ENCODE measurements around the gene SLAIN1. TPM values are rescaled to one million over a fixed set of nuclear protein-coding genes. Genes with fewer than 3 reads are reported as not detected.
A peak's percentile ranks its signal among the peaks of the same experiment; 100 is the strongest.

The SLAIN1 gene
- total and polyA plus RNA-seq, 2 of the 8 experiments (the other 6 are each of a cell fraction or from before 2014, with no cell fraction given), result 35.0 to 37.7 TPM

DNA sequence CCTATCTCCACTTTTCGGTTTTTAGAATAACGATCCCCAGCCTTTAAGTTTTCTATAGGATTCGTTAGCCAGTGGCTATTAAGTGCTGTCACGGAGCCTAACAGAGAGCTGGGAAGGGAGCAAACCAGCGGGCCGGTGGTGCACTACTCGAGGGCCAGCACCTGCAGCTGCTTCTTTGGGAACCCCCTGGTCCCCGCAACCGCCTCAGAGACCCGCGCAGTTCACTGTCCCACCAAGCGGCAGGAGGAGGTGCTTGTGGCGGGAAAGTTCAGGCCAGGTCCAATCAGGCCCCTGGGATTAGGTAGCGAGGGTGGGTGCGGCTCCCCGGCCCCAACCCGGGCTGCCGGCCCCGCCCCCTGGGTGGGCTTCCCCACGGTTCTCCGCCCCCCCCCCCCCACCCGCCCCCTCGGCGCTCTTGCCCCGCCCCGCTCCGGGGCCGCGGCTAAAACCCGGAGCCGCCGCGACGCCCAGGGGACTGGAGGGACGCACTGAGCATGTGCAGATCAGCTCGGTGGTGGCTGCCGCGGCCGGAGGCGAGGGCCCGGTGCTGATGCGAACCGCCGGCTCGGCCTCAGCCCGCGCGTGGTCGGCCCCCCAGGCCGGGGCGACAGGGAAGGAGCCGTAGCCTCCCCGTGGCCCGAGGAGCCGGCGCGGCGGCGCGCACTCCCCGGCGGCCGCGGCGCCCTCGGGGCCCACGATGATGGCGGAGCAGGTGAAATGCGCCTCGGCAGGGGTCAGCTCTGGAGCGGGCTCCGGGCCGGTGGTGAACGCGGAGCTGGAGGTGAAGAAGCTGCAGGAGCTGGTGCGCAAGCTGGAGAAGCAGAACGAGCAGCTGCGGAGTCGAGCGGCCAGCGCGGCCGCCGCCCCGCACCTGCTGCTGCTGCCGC is at the start of gene SLAIN1 (continued):
- TF ChIP-seq, protein P1, sequence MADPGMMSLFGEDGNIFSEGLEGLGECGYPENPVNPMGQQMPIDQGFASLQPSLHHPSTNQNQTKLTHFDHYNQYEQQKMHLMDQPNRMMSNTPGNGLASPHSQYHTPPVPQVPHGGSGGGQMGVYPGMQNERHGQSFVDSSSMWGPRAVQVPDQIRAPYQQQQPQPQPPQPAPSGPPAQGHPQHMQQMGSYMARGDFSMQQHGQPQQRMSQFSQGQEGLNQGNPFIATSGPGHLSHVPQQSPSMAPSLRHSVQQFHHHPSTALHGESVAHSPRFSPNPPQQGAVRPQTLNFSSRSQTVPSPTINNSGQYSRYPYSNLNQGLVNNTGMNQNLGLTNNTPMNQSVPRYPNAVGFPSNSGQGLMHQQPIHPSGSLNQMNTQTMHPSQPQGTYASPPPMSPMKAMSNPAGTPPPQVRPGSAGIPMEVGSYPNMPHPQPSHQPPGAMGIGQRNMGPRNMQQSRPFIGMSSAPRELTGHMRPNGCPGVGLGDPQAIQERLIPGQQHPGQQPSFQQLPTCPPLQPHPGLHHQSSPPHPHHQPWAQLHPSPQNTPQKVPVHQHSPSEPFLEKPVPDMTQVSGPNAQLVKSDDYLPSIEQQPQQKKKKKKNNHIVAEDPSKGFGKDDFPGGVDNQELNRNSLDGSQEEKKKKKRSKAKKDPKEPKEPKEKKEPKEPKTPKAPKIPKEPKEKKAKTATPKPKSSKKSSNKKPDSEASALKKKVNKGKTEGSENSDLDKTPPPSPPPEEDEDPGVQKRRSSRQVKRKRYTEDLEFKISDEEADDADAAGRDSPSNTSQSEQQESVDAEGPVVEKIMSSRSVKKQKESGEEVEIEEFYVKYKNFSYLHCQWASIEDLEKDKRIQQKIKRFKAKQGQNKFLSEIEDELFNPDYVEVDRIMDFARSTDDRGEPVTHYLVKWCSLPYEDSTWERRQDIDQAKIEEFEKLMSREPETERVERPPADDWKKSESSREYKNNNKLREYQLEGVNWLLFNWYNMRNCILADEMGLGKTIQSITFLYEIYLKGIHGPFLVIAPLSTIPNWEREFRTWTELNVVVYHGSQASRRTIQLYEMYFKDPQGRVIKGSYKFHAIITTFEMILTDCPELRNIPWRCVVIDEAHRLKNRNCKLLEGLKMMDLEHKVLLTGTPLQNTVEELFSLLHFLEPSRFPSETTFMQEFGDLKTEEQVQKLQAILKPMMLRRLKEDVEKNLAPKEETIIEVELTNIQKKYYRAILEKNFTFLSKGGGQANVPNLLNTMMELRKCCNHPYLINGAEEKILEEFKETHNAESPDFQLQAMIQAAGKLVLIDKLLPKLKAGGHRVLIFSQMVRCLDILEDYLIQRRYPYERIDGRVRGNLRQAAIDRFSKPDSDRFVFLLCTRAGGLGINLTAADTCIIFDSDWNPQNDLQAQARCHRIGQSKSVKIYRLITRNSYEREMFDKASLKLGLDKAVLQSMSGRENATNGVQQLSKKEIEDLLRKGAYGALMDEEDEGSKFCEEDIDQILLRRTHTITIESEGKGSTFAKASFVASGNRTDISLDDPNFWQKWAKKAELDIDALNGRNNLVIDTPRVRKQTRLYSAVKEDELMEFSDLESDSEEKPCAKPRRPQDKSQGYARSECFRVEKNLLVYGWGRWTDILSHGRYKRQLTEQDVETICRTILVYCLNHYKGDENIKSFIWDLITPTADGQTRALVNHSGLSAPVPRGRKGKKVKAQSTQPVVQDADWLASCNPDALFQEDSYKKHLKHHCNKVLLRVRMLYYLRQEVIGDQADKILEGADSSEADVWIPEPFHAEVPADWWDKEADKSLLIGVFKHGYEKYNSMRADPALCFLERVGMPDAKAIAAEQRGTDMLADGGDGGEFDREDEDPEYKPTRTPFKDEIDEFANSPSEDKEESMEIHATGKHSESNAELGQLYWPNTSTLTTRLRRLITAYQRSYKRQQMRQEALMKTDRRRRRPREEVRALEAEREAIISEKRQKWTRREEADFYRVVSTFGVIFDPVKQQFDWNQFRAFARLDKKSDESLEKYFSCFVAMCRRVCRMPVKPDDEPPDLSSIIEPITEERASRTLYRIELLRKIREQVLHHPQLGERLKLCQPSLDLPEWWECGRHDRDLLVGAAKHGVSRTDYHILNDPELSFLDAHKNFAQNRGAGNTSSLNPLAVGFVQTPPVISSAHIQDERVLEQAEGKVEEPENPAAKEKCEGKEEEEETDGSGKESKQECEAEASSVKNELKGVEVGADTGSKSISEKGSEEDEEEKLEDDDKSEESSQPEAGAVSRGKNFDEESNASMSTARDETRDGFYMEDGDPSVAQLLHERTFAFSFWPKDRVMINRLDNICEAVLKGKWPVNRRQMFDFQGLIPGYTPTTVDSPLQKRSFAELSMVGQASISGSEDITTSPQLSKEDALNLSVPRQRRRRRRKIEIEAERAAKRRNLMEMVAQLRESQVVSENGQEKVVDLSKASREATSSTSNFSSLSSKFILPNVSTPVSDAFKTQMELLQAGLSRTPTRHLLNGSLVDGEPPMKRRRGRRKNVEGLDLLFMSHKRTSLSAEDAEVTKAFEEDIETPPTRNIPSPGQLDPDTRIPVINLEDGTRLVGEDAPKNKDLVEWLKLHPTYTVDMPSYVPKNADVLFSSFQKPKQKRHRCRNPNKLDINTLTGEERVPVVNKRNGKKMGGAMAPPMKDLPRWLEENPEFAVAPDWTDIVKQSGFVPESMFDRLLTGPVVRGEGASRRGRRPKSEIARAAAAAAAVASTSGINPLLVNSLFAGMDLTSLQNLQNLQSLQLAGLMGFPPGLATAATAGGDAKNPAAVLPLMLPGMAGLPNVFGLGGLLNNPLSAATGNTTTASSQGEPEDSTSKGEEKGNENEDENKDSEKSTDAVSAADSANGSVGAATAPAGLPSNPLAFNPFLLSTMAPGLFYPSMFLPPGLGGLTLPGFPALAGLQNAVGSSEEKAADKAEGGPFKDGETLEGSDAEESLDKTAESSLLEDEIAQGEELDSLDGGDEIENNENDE (IDR thresholded peaks at IDR 0.05; ENCODE audit: insufficient replicate concordance, low read length), result no peak
- TF ChIP-seq TAF7 (optimal IDR thresholded peaks at IDR 0.05; ENCODE audit: borderline replicate concordance, low read depth, low read length) (no peak), JUND (IDR thresholded peaks at IDR 0.05; ENCODE audit: low read length) (no peak), SUZ12 (IDR thresholded peaks at IDR 0.05; ENCODE audit: low read length) (no peak), CREB1 (IDR thresholded peaks at IDR 0.05) (no peak), SIX5 (IDR thresholded peaks at IDR 0.05; ENCODE audit: low read depth, low read length) (no peak), RNF2 (IDR thresholded peaks at IDR 0.05; ENCODE audit: borderline replicate concordance, low read depth, low read length, missing control alignments, poor library complexity, severe bottlenecking) (no peak), ASH2L (IDR thresholded peaks at IDR 0.05; ENCODE audit: low read length) (peak; percentile 14), BRCA1 (IDR thresholded peaks at IDR 0.05; ENCODE audit: low read depth, low read length) (no peak), EP300 (IDR thresholded peaks at IDR 0.05; ENCODE audit: borderline replicate concordance in 1 of 2, low read depth in 2 of 2, low read length in 2 of 2) (no peak)

All from H1 (cell line).